CD4-positive, alpha-beta T cell (primary cell): Measurements from ENCODE around the gene DSP. TPM values are rescaled to one million over a fixed set of nuclear protein-coding genes. Genes with fewer than 3 reads are reported as not detected.

Experiments used
- ATAC-seq: fragments of 200-7000 bp; cut with Tn5 transposase; one replicate; pipeline ENCODE4 v1.10.0; 2022; ENCODE audit warnings: mild to moderate bottlenecking; ENCODE audit not compliant: poor library complexity
- CTCF ChIA-PET: fragments of 350-600 bp; sonication (Branson Sonifier 250); formaldehyde crosslinking; loops from one replicate; lab custom pipeline; 2021; ENCODE audit warnings: antibody characterized with exemption, inconsistent platforms; lab: Charles Lee
- POLR2A ChIA-PET: fragments of 350-600 bp; sonication (Branson Sonifier 250); formaldehyde crosslinking; loops from one replicate; lab custom pipeline; 2021; ENCODE audit warnings: antibody characterized with exemption, inconsistent platforms; lab: Charles Lee
- DNase-seq, 14 experiments: peaks; one replicate each; pipeline ENCODE4 v3.0.0-alpha.2; 2013 to 2020; ENCODE audit warnings: mixed read lengths in 2 of 14
- H3K27ac ChIP-seq, 2 donors: one replicate each; pipeline versions ENCODE4 v1.5.1 to v1.7.0; 2013; ENCODE audit warnings: low read length in 2 of 2, low read depth in 1 of 2, mild to moderate bottlenecking in 1 of 2
- H3K27me3 ChIP-seq, 2 experiments: 1 replicate in 1 of 2; 2 replicates in 1 of 2; pipeline versions ENCODE4 v1.6.1 to v1.7.0; 2013; ENCODE audit warnings: low read length in 2 of 2, control low read depth in 1 of 2, mild to moderate bottlenecking in 1 of 2, moderate library complexity in 1 of 2; ENCODE audit not compliant: insufficient read depth in 2 of 2, control insufficient read depth in 1 of 2
- H3K36me3 ChIP-seq: one replicate; pipeline ENCODE4 v1.6.1; 2013; ENCODE audit warnings: low read length, control low read depth; ENCODE audit not compliant: insufficient read depth
- H3K4me1 ChIP-seq: one replicate; pipeline ENCODE4 v1.6.1; 2013; ENCODE audit warnings: low read length, control low read depth; ENCODE audit not compliant: insufficient read depth
- H3K4me3 ChIP-seq: one replicate; pipeline ENCODE4 v1.5.1; 2013; ENCODE audit warnings: mild to moderate bottlenecking, low read length, moderate library complexity
- H3K9me3 ChIP-seq, 2 experiments: 1 replicate in 1 of 2; 2 replicates in 1 of 2; pipeline versions ENCODE4 v1.6.1 to v1.7.0; 2013; ENCODE audit warnings: low read length in 2 of 2, mild to moderate bottlenecking in 2 of 2, control low read depth in 1 of 2, moderate library complexity in 1 of 2; ENCODE audit not compliant: control insufficient read depth in 1 of 2, insufficient read depth in 1 of 2
- H3K27ac Mint-ChIP-seq: one replicate; pipeline ENCODE4 v1.8.0; 2020; ENCODE audit warnings: mixed read lengths
- H3K27me3 Mint-ChIP-seq: one replicate; pipeline ENCODE4 v1.8.0; 2021; ENCODE audit warnings: mixed read lengths
- H3K36me3 Mint-ChIP-seq: one replicate; pipeline ENCODE4 v1.8.0; 2021; ENCODE audit warnings: low read depth, mixed read lengths
- H3K4me1 Mint-ChIP-seq: one replicate; pipeline ENCODE4 v1.8.0; 2021; ENCODE audit warnings: low read depth, mixed read lengths
- H3K4me3 Mint-ChIP-seq: one replicate; pipeline ENCODE4 v1.8.0; 2020; ENCODE audit warnings: mild to moderate bottlenecking, mixed read lengths
- H3K9me3 Mint-ChIP-seq: one replicate; pipeline ENCODE4 v1.8.0; 2020; ENCODE audit warnings: mixed read lengths
- CTCF ChIP-seq: fragments of 200-600 bp; IDR thresholded peaks from one replicate; pipeline ENCODE4 v1.8.0; 2022; ENCODE audit warnings: antibody characterized with exemption, mild to moderate bottlenecking
- intact Hi-C, 2 experiments: fragments of 100-400 bp; cut with DNase I in 1 of 2; cut with micrococcal nuclease in 1 of 2; formaldehyde crosslinking; loops; one replicate each; pipeline versions ENCODE4 v1.15.1 to v1.9.0; 2023 to 2025; cut with DNase I, micrococcal nuclease
- total RNA-seq, 174 experiments: library from RNA in 2 of 174; stranded (reverse) in 2 of 174; gene quantifications; one replicate each; pipeline ENCODE4 v1.2.3 and lab custom pipeline; 2021 to 2026

The DSP gene
- total RNA-seq, 2 experiments from 2014 or later = 0.14 TPM; not detected in 1

GRCh38 chr6:7604003-7604402, 62.5 kb downstream of the DSP start:
- no peaks in the 10 kb centered on the region for H3K4me1 Mint-ChIP-seq

GRCh38 chr6:7604506-7604905, 63.0 kb downstream of the DSP start:
- ChIA-PET POLR2A (no interaction called here), CTCF (no interaction called here)
- no peak overlapping the region for H3K4me3 ChIP-seq
- no peak overlapping the region for H3K27ac ChIP-seq
- intact Hi-C loops = loop anchor here in 1 of 2 experiments (5.0 kb wide), 1 partner anchor 307 kb away; no protein-coding TSS in a partner anchor
- Mint-ChIP-seq H3K27ac (no peak overlapping the region), H3K4me3 (no peak overlapping the region), H3K36me3 (peaks cover 83% of the 10 kb centered on the region), H3K4me1 (no peaks in the 10 kb centered on the region), H3K27me3 (no peaks in the 10 kb centered on the region), H3K9me3 (no peaks in the 10 kb centered on the region)
- no peaks in the 10 kb centered on the region for H3K4me1 ChIP-seq
- H3K27me3 ChIP-seq = no peaks in the 10 kb centered on the region
- no peak for TF ChIP-seq CTCF
- H3K9me3 ChIP-seq = no peaks in the 10 kb centered on the region
- no peak for ATAC-seq
- DNase-seq = no peak
- H3K36me3 ChIP-seq = peaks cover 87% of the 10 kb centered on the region

More at GRCh38 chr6:7604003-7604402, 62.5 kb downstream of the DSP start:
- TF ChIP-seq CTCF = no peak
- POLR2A ChIA-PET = interaction anchor here (0.6 kb wide), 1 partner anchor 312 kb away, joined by 4 read pairs; no protein-coding TSS in a partner anchor
- Histone ChIP-seq H3K4me3 (no peak overlapping the region), H3K36me3 (peaks cover 82% of the 10 kb centered on the region), H3K27me3 (no peaks in the 10 kb centered on the region), H3K27ac (no peak overlapping the region), H3K4me1 (no peaks in the 10 kb centered on the region), H3K9me3 (no peaks in the 10 kb centered on the region)
- no peaks in the 10 kb centered on the region for H3K27me3 Mint-ChIP-seq
- no peak overlapping the region for H3K4me3 Mint-ChIP-seq
- intact Hi-C loops = loop anchor here in 1 of 2 experiments (5.0 kb wide), 1 partner anchor 307 kb away; no protein-coding TSS in a partner anchor
- CTCF ChIA-PET = no interaction called here
- peaks cover 85% of the 10 kb centered on the region for H3K36me3 Mint-ChIP-seq
- no peaks in the 10 kb centered on the region for H3K9me3 Mint-ChIP-seq
- ATAC-seq (no peak), DNase-seq (no peak)
- H3K27ac Mint-ChIP-seq = no peak overlapping the region

GRCh38 chr6:7615611-7616383, 74.3 kb downstream of the DSP start:
- peak; percentile 81 for TF ChIP-seq CTCF
- CTCF ChIA-PET = interaction anchor here (0.7 to 2.4 kb wide), 4 partner anchors 10 to 340 kb away, joined by 3 to 8 read pairs (median 4); no protein-coding TSS in a partner anchor
- peak overlapping the region; percentile 4 for H3K27ac Mint-ChIP-seq
- H3K4me1 Mint-ChIP-seq = peaks cover 6% of the 10 kb centered on the region
- no peaks in the 10 kb centered on the region for H3K27me3 Mint-ChIP-seq
- Histone ChIP-seq H3K4me3 (no peak overlapping the region), H3K27me3 (peaks cover 0 to 3% of the 10 kb centered on the region in 2 experiments), H3K4me1 (peaks cover 5% of the 10 kb centered on the region), H3K27ac (no peak overlapping the region), H3K9me3 (no peaks in the 10 kb centered on the region), H3K36me3 (peaks cover 3% of the 10 kb centered on the region)
- peaks cover 21% of the 10 kb centered on the region for H3K36me3 Mint-ChIP-seq
- POLR2A ChIA-PET = no interaction called here
- intact Hi-C loops = loop anchor here (1.0 to 10.0 kb wide), 4 partner anchors 211 to 938 kb away; no protein-coding TSS in a partner anchor
- DNase-seq (peak in 10 of 14 experiments; percentile 7 to 70 (median 16)), ATAC-seq (peak; percentile 64)
- no peak overlapping the region for H3K4me3 Mint-ChIP-seq
- H3K9me3 Mint-ChIP-seq = no peaks in the 10 kb centered on the region
